Left ventricle myocardium inferior (tissue), 1 donor: ENCODE results near the gene CNTROB. TPM values are rescaled to one million over a fixed set of nuclear protein-coding genes. Genes with fewer than 3 reads are reported as not detected.

ENCODE experiments used
- DNase-seq: peaks from one replicate; pipeline ENCODE4 v3.0.0-alpha.2; 2020
- H3K27ac ChIP-seq: fragments of 200-600 bp; replicated peaks from 2 replicates; pipeline ENCODE4 v1.8.0; 2021
- H3K27me3 ChIP-seq: fragments of 200-600 bp; 2 replicates; pipeline ENCODE4 v1.8.0; 2021; ENCODE audit warnings: low read depth
- H3K36me3 ChIP-seq: fragments of 200-600 bp; 2 replicates; pipeline ENCODE4 v1.8.0; 2021
- H3K4me1 ChIP-seq: fragments of 200-600 bp; 2 replicates; pipeline ENCODE4 v1.8.0; 2021
- H3K4me3 ChIP-seq: fragments of 200-600 bp; 2 replicates; pipeline ENCODE4 v1.8.0; 2021; ENCODE audit warnings: mild to moderate bottlenecking, moderate library complexity
- H3K9me3 ChIP-seq: fragments of 200-600 bp; replicated peaks from 2 replicates; pipeline ENCODE4 v1.8.0; 2021
- CTCF ChIP-seq: fragments of 200-600 bp; IDR thresholded peaks from 2 replicates; pipeline ENCODE4 v1.8.0; 2021; ENCODE audit warnings: antibody characterized with exemption, mild to moderate bottlenecking, borderline replicate concordance
- intact Hi-C: fragments of 100-400 bp; cut with micrococcal nuclease; formaldehyde crosslinking; loops from one replicate; pipeline ENCODE4 v1.11.0; 2022
- total RNA-seq: library from RNA; stranded (reverse); fragmentation: NEBNext Ultra II Directional; extraction: Animal tissue kit (Norgen Biotek cat#: 25700); gene quantifications from one replicate; pipeline ENCODE4 v1.2.1, GENCODE V29; 2021
- donor health status: DM: no; HTN: yes; CAD: no; lungs with severe emphysema.

CNTROB gene
- total RNA-seq, 1 donor from 2014 or later, result 8.7 TPM

- intact Hi-C loops, result loop anchor here (5.0 to 10.0 kb wide), 2 partner anchors 76 to 124 kb away; no protein-coding TSS in a partner anchor
- Histone ChIP-seq H3K9me3 (no peaks in the 10 kb centered on the region), H3K27ac (no peak overlapping the region), H3K4me3 (no peak overlapping the region), H3K36me3 (no peaks in the 10 kb centered on the region), H3K4me1 (peaks cover 10% of the 10 kb centered on the region), H3K27me3 (peaks cover 38% of the 10 kb centered on the region)
- no peak for DNase-seq
- peak; percentile 82 for TF ChIP-seq CTCF
These were observed 56.8 kb downstream of the CNTROB start for GRCh38 chr17:7988750-7989178.

DNA sequence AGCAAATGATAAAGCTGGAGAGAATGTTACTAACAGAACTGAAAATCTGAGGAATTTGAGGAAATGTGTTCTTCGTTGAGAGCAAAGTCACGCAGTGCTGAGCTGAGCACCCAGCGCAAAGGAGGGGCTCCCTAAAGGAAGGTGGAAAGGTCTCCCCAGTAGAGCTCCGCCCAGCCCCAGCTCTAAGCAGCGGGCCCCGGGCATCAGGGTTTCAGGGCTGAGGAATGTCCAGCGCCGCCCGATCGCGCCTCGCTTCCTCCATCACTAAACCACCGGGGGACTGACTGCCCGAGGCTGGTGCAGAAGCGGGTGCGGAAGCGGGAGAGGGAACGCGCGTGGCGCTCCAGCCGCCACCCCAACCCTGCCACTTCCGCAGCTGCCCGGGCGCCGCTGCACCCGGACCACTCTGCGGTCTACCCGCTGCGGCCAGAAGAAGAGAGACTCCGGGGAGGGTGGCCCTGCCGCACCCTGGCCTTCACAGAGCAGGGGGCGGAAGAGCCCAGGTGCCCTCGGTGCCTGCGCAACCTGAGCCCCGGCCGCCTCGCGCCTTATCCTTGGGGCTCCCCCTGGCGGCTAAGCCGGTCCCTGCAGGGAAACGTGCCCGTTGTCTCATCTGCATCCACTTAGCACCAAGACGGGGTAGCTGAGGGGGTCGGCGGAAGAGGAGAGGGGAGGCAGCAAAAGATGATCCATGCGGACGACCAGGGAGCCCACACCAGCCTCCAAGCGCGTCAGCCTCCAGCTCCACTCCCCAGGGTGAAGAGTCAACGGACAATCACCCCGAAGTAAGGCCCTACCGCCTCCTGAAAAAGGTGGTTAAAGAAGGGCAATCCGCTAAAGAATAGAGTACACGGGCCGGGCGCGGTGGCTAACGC is 58.0 kb downstream of the CNTROB start:
- H3K4me1 ChIP-seq, result peaks cover 10% of the 10 kb centered on the region
- H3K27me3 ChIP-seq, result peaks cover 26% of the 10 kb centered on the region
- no peaks in the 10 kb centered on the region for H3K36me3 ChIP-seq
- H3K9me3 ChIP-seq, result no peaks in the 10 kb centered on the region
- H3K27ac ChIP-seq, result peak overlapping the region; percentile 16
- DNase-seq, result peak; percentile 82
- TF ChIP-seq CTCF, result peak; percentile 97
- H3K4me3 ChIP-seq, result peak overlapping the region; percentile 69
- intact Hi-C loops, result loop anchor here (5.0 to 10.0 kb wide), 3 partner anchors 78 to 245 kb away; no protein-coding TSS in a partner anchor

DNA sequence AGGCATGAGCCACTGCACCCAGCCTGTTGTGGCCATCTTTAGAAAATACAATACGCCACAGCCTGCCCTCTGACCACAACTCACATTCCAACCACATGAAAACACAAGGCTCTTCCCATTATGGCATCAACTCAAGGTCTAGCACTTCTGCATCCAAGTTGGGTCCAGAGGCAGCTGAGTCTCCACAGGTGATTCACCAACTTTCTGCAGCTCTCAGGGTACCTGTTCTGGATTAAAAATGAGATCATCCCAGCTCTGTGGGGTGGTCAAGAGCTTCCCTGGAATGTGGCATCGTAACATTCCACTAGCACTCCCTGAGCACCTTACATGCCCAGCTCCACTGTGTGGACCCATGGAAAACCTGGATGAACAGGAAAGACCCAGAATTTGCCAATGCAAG is 60.5 kb downstream of the CNTROB start:
- peaks cover 7% of the 10 kb centered on the region for H3K27me3 ChIP-seq
- no peak overlapping the region for H3K4me3 ChIP-seq
- intact Hi-C loops, result loop anchor here (10.0 kb wide), 1 partner anchor 248 kb away; no protein-coding TSS in a partner anchor
- no peaks in the 10 kb centered on the region for H3K9me3 ChIP-seq
- peaks cover 21% of the 10 kb centered on the region for H3K4me1 ChIP-seq
- no peaks in the 10 kb centered on the region for H3K36me3 ChIP-seq
- no peak for TF ChIP-seq CTCF
- no peak for DNase-seq
- no peak overlapping the region for H3K27ac ChIP-seq

GRCh38 chr17:7992924-7993323 is 60.9 kb downstream of the CNTROB start:
- Histone ChIP-seq H3K4me1 (peaks cover 24% of the 10 kb centered on the region), H3K9me3 (no peaks in the 10 kb centered on the region), H3K4me3 (no peak overlapping the region), H3K27me3 (peaks cover 3% of the 10 kb centered on the region), H3K36me3 (no peaks in the 10 kb centered on the region), H3K27ac (no peak overlapping the region)
- no peak for TF ChIP-seq CTCF
- intact Hi-C loops, result loop anchor here (10.0 kb wide), 1 partner anchor 248 kb away; no protein-coding TSS in a partner anchor
- no peak for DNase-seq

GRCh38 chr17:7993972-7994589 is 62.1 kb downstream of the CNTROB start:
- Histone ChIP-seq H3K36me3 (no peaks in the 10 kb centered on the region), H3K27ac (peak overlapping the region; percentile 76), H3K9me3 (no peaks in the 10 kb centered on the region), H3K4me3 (no peak overlapping the region), H3K4me1 (peaks cover 24% of the 10 kb centered on the region), H3K27me3 (peaks cover 8% of the 10 kb centered on the region)
- intact Hi-C loops, result loop anchor here (10.0 kb wide), 1 partner anchor 249 kb away; no protein-coding TSS in a partner anchor
- no peak for TF ChIP-seq CTCF
- DNase-seq, result no peak
